ENCODE data around the gene PARVA. TPM values are rescaled to one million over a fixed set of nuclear protein-coding genes. Genes with fewer than 3 reads are reported as not detected.

Gene PARVA
- total RNA-seq, 1 donor from 2014 or later = 170 TPM

- no peak for TF ChIP-seq CTCF (IDR thresholded peaks at IDR 0.05)
- no peak for DNase-seq (ENCODE audit: low spot score)
- Mint-ChIP-seq H3K4me3 (ENCODE audit: unreplicated experiment) (no peak overlapping the region), H3K4me1 (ENCODE audit: low read depth) (peaks cover 28% of the 10 kb centered on the region), H3K27me3 (ENCODE audit: low read depth) (no peaks in the 10 kb centered on the region), H3K9me3 (ENCODE audit: low read depth) (no peaks in the 10 kb centered on the region), H3K27ac (ENCODE audit: unreplicated experiment) (no peak overlapping the region), H3K36me3 (ENCODE audit: low read depth) (peaks cover 31% of the 10 kb centered on the region)
Measured at GRCh38 chr11:12512826-12513395, 135.5 kb downstream of the PARVA start.

- no peaks in the 10 kb centered on the region for H3K27me3 Mint-ChIP-seq (ENCODE audit: low read depth)
- no peaks in the 10 kb centered on the region for H3K9me3 Mint-ChIP-seq (ENCODE audit: low read depth)
- no peak for DNase-seq (ENCODE audit: low spot score)
- peaks cover 19% of the 10 kb centered on the region for H3K4me1 Mint-ChIP-seq (ENCODE audit: low read depth)
- H3K27ac Mint-ChIP-seq (ENCODE audit: unreplicated experiment) = peak overlapping the region; percentile 27
- no peak overlapping the region for H3K4me3 Mint-ChIP-seq (ENCODE audit: unreplicated experiment)
- peaks cover 36% of the 10 kb centered on the region for H3K36me3 Mint-ChIP-seq (ENCODE audit: low read depth)
- TF ChIP-seq CTCF (IDR thresholded peaks at IDR 0.05) = no peak
Measured at GRCh38 chr11:12516387-12517105, 139.2 kb downstream of the PARVA start.

DNA sequence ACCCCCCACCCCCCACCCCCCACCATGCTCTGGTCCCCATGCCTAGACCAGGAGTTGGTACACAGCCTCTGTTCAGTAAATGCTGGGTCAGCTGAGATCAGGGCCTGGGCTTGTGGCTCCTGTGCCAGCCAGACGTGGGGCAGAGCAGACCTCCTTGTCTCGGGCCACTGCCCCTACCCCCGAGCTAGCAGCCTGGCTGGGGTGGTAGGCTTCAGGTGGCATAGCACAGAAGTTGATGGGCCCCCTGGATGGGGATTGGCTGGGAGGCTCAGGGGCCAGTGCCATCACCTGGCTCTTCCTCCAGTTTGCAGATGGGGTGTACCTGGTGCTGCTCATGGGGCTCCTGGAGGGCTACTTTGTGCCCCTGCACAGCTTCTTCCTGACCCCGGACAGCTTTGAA is 139.9 kb downstream of the PARVA start:
- peaks cover 19% of the 10 kb centered on the region for H3K4me1 Mint-ChIP-seq (ENCODE audit: low read depth)
- no peak for DNase-seq (ENCODE audit: low spot score)
- no peaks in the 10 kb centered on the region for H3K27me3 Mint-ChIP-seq (ENCODE audit: low read depth)
- H3K27ac Mint-ChIP-seq (ENCODE audit: unreplicated experiment) = no peak overlapping the region
- H3K9me3 Mint-ChIP-seq (ENCODE audit: low read depth) = no peaks in the 10 kb centered on the region
- peaks cover 34% of the 10 kb centered on the region for H3K36me3 Mint-ChIP-seq (ENCODE audit: low read depth)
- TF ChIP-seq CTCF (IDR thresholded peaks at IDR 0.05) = no peak
- H3K4me3 Mint-ChIP-seq (ENCODE audit: unreplicated experiment) = no peak overlapping the region

DNA sequence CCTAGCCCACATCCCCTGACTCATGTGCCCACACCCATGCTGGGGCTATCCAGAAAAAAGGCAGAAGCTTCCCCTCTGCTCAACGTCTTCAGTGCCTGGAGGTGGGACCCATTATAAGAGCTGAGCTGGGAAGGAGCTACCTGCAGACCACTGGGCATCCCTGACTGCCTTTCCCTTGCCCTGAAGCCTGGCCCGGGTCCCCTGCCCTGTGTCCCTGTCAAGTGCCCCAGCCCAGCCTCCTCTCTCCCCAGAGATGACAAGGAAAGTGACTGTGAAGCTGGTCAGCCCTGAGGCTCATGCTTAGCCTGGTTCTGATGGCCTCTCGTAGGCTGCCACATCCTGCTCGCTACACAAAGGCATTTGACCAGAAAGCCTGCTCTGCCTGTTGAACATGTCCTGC is 140.4 kb downstream of the PARVA start:
- TF ChIP-seq CTCF (IDR thresholded peaks at IDR 0.05) = no peak
- H3K27me3 Mint-ChIP-seq (ENCODE audit: low read depth) = no peaks in the 10 kb centered on the region

GRCh38 chr11:12518606-12519385 is 141.4 kb downstream of the PARVA start:
- Mint-ChIP-seq H3K27ac (ENCODE audit: unreplicated experiment) (no peak overlapping the region), H3K36me3 (ENCODE audit: low read depth) (peaks cover 29% of the 10 kb centered on the region), H3K4me3 (ENCODE audit: unreplicated experiment) (no peak overlapping the region), H3K27me3 (ENCODE audit: low read depth) (no peaks in the 10 kb centered on the region), H3K9me3 (ENCODE audit: low read depth) (no peaks in the 10 kb centered on the region), H3K4me1 (ENCODE audit: low read depth) (peaks cover 19% of the 10 kb centered on the region)
- no peak for TF ChIP-seq CTCF (IDR thresholded peaks at IDR 0.05)
- DNase-seq (ENCODE audit: low spot score) = no peak

More for the DNA sequence above, 140.4 kb downstream of the PARVA start:
- Mint-ChIP-seq H3K27ac (ENCODE audit: unreplicated experiment) (no peak overlapping the region), H3K9me3 (ENCODE audit: low read depth) (no peaks in the 10 kb centered on the region), H3K36me3 (ENCODE audit: low read depth) (peaks cover 35% of the 10 kb centered on the region), H3K4me1 (ENCODE audit: low read depth) (peaks cover 19% of the 10 kb centered on the region), H3K4me3 (ENCODE audit: unreplicated experiment) (no peak overlapping the region)
- DNase-seq (ENCODE audit: low spot score) = no peak

All from chondrocyte (in vitro differentiated cells).